ENCODE results near the gene WASHC3. TPM values are rescaled to one million over a fixed set of nuclear protein-coding genes. Genes with fewer than 3 reads are reported as not detected.
"Not testable (repeated sequence)": the region's sequence is repeated elsewhere in the genome, so short reads cannot be mapped to it uniquely, and the experiment has no call there.

WASHC3 gene
- polyA plus RNA-seq, 3 donors, result 26.0 to 75.8 (median 66.2) TPM

- TF ChIP-seq CTCF (IDR thresholded peaks at IDR 0.05), result no peak
- Histone ChIP-seq H3K27me3 (ENCODE audit: control insufficient read depth in 2 of 2, insufficient read depth in 2 of 2, low read length in 2 of 2) (no peaks in the 10 kb centered on the region), H3K79me2 (ENCODE audit: insufficient read depth, low read length) (no peaks in the 10 kb centered on the region), H3K4me1 (ENCODE audit: control insufficient read depth in 1 of 2, insufficient read depth in 2 of 2, low read length in 2 of 2) (peaks cover 10 to 11% of the 10 kb centered on the region in 2 donors), H3K9me3 (replicated peaks in 1 of 2; ENCODE audit: control insufficient read depth in 1 of 2, insufficient read depth in 1 of 2, low read length in 2 of 2) (no peaks in the 10 kb centered on the region), H3K27ac (ENCODE audit: low read depth in 1 of 2, low read length in 2 of 2) (no peak overlapping the region), H4K20me1 (ENCODE audit: insufficient read depth, low read length) (no peaks in the 10 kb centered on the region), H3K4me3 (replicated peaks in 1 of 3; ENCODE audit: low read depth in 2 of 3, low read length in 3 of 3) (no peak overlapping the region), H2AFZ (ENCODE audit: insufficient read depth, low read depth, low read length, poor library complexity, severe bottlenecking) (no peak overlapping the region), H3K9ac (ENCODE audit: insufficient read depth, low read length, poor library complexity, severe bottlenecking) (no peak overlapping the region), H3K36me3 (replicated peaks in 1 of 2; ENCODE audit: control insufficient read depth in 1 of 2, insufficient read depth in 2 of 2, low read length in 2 of 2) (peaks cover 36 to 54% of the 10 kb centered on the region in 2 donors), H3K4me2 (replicated peaks; ENCODE audit: extremely low read depth, low read length, poor library complexity, severe bottlenecking) (peak overlapping the region; percentile 8)
- Mint-ChIP-seq H3K36me3 (peaks cover 34 to 50% of the 10 kb centered on the region in 2 donors), H3K4me3 (no peak overlapping the region), H3K9me3 (no peaks in the 10 kb centered on the region), H3K27me3 (ENCODE audit: low read depth in 3 of 3) (no peaks in the 10 kb centered on the region), H3K4me1 (peaks cover 15% of the 10 kb centered on the region), H3K27ac (no peak overlapping the region)
- WGBS (ENCODE audit: insufficient coverage), result no CpG with 5 or more reads among the region's 2 CpGs
- no peak for DNase-seq
- intact Hi-C loops (cut with micrococcal nuclease), result no loop called here
These were observed 40.1 kb downstream of the WASHC3 start for GRCh38 chr12:102021540-102022246.

- 100% methylated on average over 2 of the region's 5 CpGs for WGBS (ENCODE audit: insufficient coverage)
- H3K4me3 Mint-ChIP-seq; H3K4me3 ChIP-seq (replicated peaks in 1 of 3; ENCODE audit: low read depth in 2 of 3, low read length in 3 of 3); H3K4me2 ChIP-seq (replicated peaks; ENCODE audit: extremely low read depth, low read length, poor library complexity, severe bottlenecking); H3K9me3 ChIP-seq (replicated peaks in 1 of 2; ENCODE audit: control insufficient read depth in 1 of 2, insufficient read depth in 1 of 2, low read length in 2 of 2); H3K9me3 Mint-ChIP-seq; H3K27ac ChIP-seq (ENCODE audit: low read depth in 1 of 2, low read length in 2 of 2); intact Hi-C loops (cut with micrococcal nuclease); H3K79me2 ChIP-seq (ENCODE audit: insufficient read depth, low read length); H3K27me3 ChIP-seq (ENCODE audit: control insufficient read depth in 2 of 2, insufficient read depth in 2 of 2, low read length in 2 of 2); H4K20me1 ChIP-seq (ENCODE audit: insufficient read depth, low read length); DNase-seq; H3K27ac Mint-ChIP-seq; H3K9ac ChIP-seq (ENCODE audit: insufficient read depth, low read length, poor library complexity, severe bottlenecking); H2AFZ ChIP-seq (ENCODE audit: insufficient read depth, low read depth, low read length, poor library complexity, severe bottlenecking); H3K27me3 Mint-ChIP-seq (ENCODE audit: low read depth in 3 of 3): not testable (repeated sequence)
- Mint-ChIP-seq H3K4me1 (peaks cover 15% of the 10 kb centered on the region), H3K36me3 (peaks cover 37 to 52% of the 10 kb centered on the region in 2 donors)
- Histone ChIP-seq H3K4me1 (ENCODE audit: control insufficient read depth in 1 of 2, insufficient read depth in 2 of 2, low read length in 2 of 2) (peaks cover 10 to 11% of the 10 kb centered on the region in 2 donors), H3K36me3 (replicated peaks in 1 of 2; ENCODE audit: control insufficient read depth in 1 of 2, insufficient read depth in 2 of 2, low read length in 2 of 2) (peaks cover 15 to 47% of the 10 kb centered on the region in 2 donors)
These were observed 43.2 kb downstream of the WASHC3 start for GRCh38 chr12:102018607-102019006.
